Measurements from ENCODE around the gene FAM149A.
A peak's percentile ranks its signal among the peaks of the same experiment; 100 is the strongest.

FAM149A gene

GRCh38 chr4:186104114-186104889 is at the start of gene FAM149A:
TSS of gene FAM149A (plus strand) at chr4:186104704.
- peak; percentile 27 for DNase-seq (ENCODE audit: low spot score)

- no peak for DNase-seq (ENCODE audit: low spot score)
Observed at GRCh38 chr4:186058253-186058979, 46.1 kb upstream of the FAM149A start.

- no peak for DNase-seq (ENCODE audit: low spot score)
Observed at GRCh38 chr4:186058980-186059316, 45.6 kb upstream of the FAM149A start.

- DNase-seq (ENCODE audit: low spot score): no peak
Observed at GRCh38 chr4:186061921-186062320, 42.6 kb upstream of the FAM149A start.

- peak; percentile 50 for DNase-seq (ENCODE audit: low spot score)
Observed at GRCh38 chr4:186067757-186068385, 36.6 kb upstream of the FAM149A start.

GRCh38 chr4:186068581-186069348 is 35.7 kb upstream of the FAM149A start, which contains the start of gene TLR3:
TSS of gene TLR3 (plus strand) at chr4:186069156. CDS start at chr4:186076620, 7,464 bp downstream.
- peak; percentile 20 for DNase-seq (ENCODE audit: low spot score)

- DNase-seq (ENCODE audit: low spot score): no peak
Observed at GRCh38 chr4:186069729-186070128, 34.8 kb upstream of the FAM149A start.

- no peak for DNase-seq (ENCODE audit: low spot score)
Observed at GRCh38 chr4:186072516-186072915, 32.0 kb upstream of the FAM149A start.

GRCh38 chr4:186074189-186074588 is 30.3 kb upstream of the FAM149A start:
- no peak for DNase-seq (ENCODE audit: low spot score)

GRCh38 chr4:186078981-186079638 is 25.4 kb upstream of the FAM149A start:
- no peak for DNase-seq (ENCODE audit: low spot score)

GRCh38 chr4:186079694-186080093 is 24.8 kb upstream of the FAM149A start:
- DNase-seq (ENCODE audit: low spot score): no peak

GRCh38 chr4:186081202-186081807 is 23.2 kb upstream of the FAM149A start:
- DNase-seq (ENCODE audit: low spot score): no peak

GRCh38 chr4:186082221-186082620 is 22.3 kb upstream of the FAM149A start:
- no peak for DNase-seq (ENCODE audit: low spot score)

- DNase-seq (ENCODE audit: low spot score): no peak
Observed at GRCh38 chr4:186088523-186088922, 16.0 kb upstream of the FAM149A start.

GRCh38 chr4:186092296-186092695 is 12.2 kb upstream of the FAM149A start:
- no peak for DNase-seq (ENCODE audit: low spot score)

GRCh38 chr4:186095406-186095805 is 9.1 kb upstream of the FAM149A start:
- DNase-seq (ENCODE audit: low spot score): no peak

- no peak for DNase-seq (ENCODE audit: low spot score)
Observed at GRCh38 chr4:186096681-186097165, 7.8 kb upstream of the FAM149A start.

GRCh38 chr4:186097386-186097785 is 7.1 kb upstream of the FAM149A start:
- DNase-seq (ENCODE audit: low spot score): no peak

GRCh38 chr4:186102931-186103330 is 1.6 kb upstream of the FAM149A start:
- DNase-seq (ENCODE audit: low spot score): no peak

GRCh38 chr4:186104890-186105646 is 564 bp downstream of the FAM149A start:
- DNase-seq (ENCODE audit: low spot score): no peak
